D341Med (cell line): ENCODE results near the gene REEP2.
"Not testable (repeated sequence)": the region's sequence is repeated elsewhere in the genome, so short reads cannot be mapped to it uniquely, and the experiment has no call there.

Experiments used
- DNase-seq: peaks from one replicate; pipeline ENCODE4 v3.0.0; 2012; ENCODE audit warnings: low spot score

The REEP2 gene

GRCh38 chr5:138466125-138466899 lies 27.5 kb downstream of the REEP2 start:
- no peak for DNase-seq

- no peak for DNase-seq
These were observed 28.2 kb downstream of the REEP2 start for GRCh38 chr5:138466900-138467710.

- DNase-seq = no peak
These were observed 28.9 kb downstream of the REEP2 start for GRCh38 chr5:138467711-138468132.

GRCh38 chr5:138468133-138468965 lies 29.5 kb downstream of the REEP2 start:
- no peak for DNase-seq

GRCh38 chr5:138468966-138469539 lies 30.2 kb downstream of the REEP2 start:
- DNase-seq = no peak

GRCh38 chr5:138469540-138470321 lies 30.9 kb downstream of the REEP2 start:
- no peak for DNase-seq

GRCh38 chr5:138470322-138471051 lies 31.6 kb downstream of the REEP2 start:
- DNase-seq = no peak

- no peak for DNase-seq
These were observed 32.1 kb downstream of the REEP2 start for GRCh38 chr5:138471052-138471361.

- DNase-seq = no peak
These were observed 33.5 kb downstream of the REEP2 start for GRCh38 chr5:138472353-138472752.

GRCh38 chr5:138473151-138473550 lies 34.3 kb downstream of the REEP2 start:
- not testable (repeated sequence) for DNase-seq

GRCh38 chr5:138476918-138477317 lies 38.1 kb downstream of the REEP2 start:
- DNase-seq = no peak

- DNase-seq = no peak
These were observed 43.8 kb downstream of the REEP2 start for GRCh38 chr5:138482638-138483037.

- DNase-seq = no peak
These were observed 49.7 kb downstream of the REEP2 start for GRCh38 chr5:138488481-138488945.

- no peak for DNase-seq
These were observed 50.8 kb downstream of the REEP2 start for GRCh38 chr5:138489683-138490061.

GRCh38 chr5:138490648-138491283 lies 51.9 kb downstream of the REEP2 start:
- no peak for DNase-seq

- DNase-seq = no peak
These were observed 52.4 kb downstream of the REEP2 start for GRCh38 chr5:138491284-138491648.

- DNase-seq = peak; percentile 93
These were observed 53.1 kb downstream of the REEP2 start for GRCh38 chr5:138491669-138492559.

- DNase-seq = no peak
These were observed 53.7 kb downstream of the REEP2 start for GRCh38 chr5:138492560-138493045.

GRCh38 chr5:138495351-138495750 lies 56.5 kb downstream of the REEP2 start:
- no peak for DNase-seq
